ENCODE results near the gene DYNLT2B.
"Not testable (repeated sequence)": the region's sequence is repeated elsewhere in the genome, so short reads cannot be mapped to it uniquely, and the experiment has no call there.

DYNLT2B gene

DNA sequence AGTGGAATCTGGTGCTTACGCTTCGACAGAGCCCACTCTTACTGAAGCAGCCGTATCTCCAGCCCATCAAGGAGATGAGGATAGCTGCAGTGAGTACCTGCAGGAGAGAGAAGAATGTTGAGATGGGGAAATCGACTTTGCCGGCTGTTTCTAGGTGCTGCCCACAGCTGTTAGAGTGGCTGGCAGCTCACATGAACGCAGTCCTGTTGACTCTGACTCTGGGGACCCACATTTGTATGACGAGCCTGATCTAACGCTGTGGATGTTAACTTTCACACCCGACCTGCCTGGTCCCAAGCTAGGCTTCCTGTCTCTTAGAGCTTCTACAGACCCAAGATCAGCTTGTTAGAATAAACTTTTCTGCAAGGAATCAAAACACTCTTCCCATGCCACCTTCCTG lies 8.9 kb upstream of the DYNLT2B start:
- DNase-seq (ENCODE audit: low spot score) = no peak

DNA sequence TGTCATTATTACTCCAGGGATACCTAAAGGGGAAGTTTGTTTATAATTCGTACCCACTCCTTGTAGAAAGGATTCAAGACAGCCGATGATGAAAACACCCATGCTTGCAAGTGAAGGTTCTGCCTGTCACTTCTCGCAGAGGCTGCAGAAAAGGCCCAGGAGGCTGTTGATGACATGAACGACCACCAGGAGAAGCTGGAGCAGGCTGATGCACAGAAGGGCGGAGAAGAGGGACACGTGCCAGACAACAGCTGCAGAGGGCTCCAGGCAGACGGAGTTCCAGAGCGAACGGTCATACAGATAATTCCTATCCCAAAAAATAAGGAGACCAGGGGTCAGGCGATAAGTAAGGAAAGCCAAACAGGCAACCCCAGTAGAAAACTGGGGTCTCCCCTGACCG lies 5.7 kb upstream of the DYNLT2B start:
- peak; percentile 66 for DNase-seq (ENCODE audit: low spot score)

DNA sequence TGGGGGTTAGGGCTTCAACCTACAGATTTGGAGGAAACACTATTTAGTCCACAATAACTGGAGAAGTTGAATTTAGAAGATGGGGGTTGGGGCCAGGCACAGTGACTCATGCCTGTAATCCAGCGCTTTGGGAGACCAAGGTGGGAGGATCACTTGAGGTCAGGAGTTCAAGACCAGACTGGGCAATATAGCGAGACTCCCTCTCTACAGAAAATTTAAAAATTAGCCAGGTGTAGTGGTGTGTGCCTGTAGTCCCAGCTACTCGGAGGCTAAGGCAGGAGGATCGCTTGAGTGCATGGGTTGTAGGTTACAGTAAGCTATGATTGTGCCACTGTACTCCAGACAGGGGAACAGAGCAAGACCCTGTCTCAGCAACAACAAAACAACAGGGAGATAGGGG lies 5.0 kb upstream of the DYNLT2B start:
- no peak for DNase-seq (ENCODE audit: low spot score)

DNA sequence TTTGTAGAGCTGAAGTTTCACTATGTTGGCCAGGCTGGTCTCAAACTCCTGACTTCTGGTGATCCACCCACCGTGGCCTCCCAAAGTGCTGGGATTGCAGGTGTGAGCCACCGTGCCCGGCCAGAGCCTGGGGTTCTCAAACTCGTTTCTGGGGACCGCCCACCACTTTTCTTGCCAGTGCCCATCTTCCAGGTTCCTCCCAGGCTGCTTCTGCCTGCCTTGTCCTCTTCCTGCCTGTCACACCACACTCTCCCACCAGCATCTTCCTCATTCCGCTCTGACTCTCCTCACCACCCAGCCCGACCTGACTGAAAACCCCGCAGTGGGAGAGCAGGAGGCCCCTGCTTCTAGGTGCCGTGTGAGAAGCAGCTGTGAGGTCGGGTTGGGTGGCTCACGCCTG lies 3.1 kb upstream of the DYNLT2B start:
- DNase-seq (ENCODE audit: low spot score) = no peak

DNA sequence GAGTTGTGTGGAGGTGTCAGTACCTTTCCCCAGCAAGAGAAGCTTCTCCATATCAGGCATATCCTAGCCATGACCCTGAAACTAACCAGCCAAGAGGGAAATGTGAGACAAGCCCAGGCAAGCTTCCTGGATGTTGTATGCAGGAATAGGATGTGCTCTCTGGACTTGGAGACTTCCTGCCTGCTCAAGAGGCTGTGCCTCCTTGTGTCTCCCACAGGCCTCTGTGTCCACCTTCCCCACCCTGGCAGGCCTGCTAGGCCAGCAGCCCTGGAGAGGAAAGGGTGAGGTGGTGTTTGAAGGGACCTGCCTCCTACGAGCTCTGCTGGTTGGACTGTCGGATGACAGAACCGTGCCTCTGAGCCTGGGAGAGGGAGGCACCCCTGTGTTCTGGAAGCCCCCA lies 2.1 kb upstream of the DYNLT2B start:
- peak; percentile 63 for DNase-seq (ENCODE audit: low spot score)

DNA sequence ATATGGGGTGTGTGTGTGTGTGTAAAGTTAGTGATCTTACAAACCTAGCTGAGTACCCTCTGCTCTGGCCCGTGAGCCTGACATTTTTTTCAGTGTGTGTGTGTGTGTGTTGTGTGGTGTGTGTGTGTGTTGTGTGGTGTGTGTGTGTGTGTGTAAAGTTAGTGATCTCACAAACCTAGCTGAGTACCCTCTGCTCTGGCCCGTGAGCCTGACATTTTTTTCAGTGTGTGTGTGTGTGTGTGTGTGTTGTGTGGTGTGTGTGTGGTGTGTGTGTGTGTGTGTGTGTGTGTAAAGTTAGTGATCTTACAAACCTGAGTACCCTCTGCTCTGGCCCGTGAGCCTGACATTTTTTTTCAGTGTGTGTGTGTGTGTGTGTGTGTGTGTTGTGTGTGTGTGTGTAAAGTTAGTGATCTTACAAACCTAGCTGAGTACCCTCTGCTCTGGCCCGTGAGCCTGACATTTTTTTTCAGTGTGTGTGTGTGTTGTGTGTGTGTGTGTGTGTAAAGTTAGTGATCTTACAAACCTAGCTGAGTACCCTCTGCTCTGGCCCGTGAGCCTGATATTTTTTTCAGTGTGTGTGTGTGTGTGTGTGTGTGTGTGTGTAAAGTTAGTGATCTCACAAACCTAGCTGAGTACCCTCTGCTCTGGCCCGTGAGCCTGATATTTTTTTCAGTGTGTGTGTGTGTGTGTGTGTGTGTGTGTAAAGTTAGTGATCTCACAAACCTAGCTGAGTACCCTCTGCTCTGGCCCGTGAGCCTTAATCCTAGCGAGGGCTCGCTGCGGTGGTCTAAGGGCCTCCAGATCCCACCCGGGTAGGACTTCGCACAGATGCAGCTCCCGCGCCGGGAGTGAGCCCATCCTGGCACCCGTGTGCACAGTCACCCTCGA lies 997 bp downstream of the DYNLT2B start:
- not testable (repeated sequence) for DNase-seq (ENCODE audit: low spot score)

DNA sequence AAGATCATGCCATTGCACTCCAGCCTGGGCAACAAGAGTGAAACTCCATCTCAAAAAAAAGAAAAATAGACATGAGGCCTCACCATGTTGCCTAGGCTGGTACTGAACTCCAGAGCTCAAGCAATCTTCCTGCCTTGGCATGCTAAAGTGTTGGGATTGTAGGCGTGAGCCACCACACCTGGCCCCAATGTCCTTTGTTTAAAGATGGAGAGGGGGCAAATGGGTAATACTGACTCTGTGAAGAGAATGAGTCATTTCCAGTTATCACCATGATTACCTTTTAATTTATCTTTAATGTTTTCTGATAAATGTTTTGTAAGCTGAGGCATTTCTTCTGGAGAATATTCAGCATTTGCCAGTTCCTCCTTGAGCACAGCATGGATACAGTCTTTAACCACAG lies 2.2 kb downstream of the DYNLT2B start:
- DNase-seq (ENCODE audit: low spot score) = no peak

DNA sequence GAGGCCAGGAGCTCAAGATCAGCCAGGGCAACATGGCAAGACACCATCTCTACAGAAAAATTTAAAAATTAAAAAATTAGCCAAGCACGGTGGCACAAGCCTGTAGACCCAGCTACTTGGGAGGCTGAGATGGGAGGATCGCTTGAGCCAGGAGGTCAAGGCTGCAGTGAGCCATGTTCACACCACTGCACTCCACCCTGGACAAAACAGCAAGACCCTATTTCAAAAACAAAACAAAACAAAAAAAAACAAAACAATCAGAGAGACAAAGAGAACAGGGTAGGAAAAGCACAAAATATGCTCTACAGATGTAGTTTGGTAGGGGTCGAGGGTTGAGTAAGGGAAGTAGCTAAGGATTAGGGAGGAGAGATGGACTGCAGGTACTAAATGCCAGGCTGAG lies 3.4 kb downstream of the DYNLT2B start:
- no peak for DNase-seq (ENCODE audit: low spot score)

DNA sequence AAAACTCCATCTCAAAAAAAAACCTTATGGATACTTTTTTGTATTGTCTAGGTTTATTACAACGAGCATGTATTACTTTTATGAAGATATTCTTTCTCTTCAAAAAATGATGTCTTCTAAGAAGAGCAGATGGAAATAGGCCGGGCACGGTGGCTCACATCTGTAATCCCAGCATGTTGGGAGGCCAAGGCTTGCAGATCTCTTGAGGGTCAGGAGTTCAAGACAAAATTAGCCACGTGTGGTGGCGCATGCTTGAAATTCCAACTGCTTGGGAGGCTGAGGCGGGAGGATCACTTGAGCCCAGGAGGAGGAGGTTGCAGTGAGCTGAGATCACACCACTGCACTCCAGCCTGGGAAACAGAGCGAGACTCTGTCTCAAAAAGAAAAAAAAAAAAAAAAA lies 4.0 kb downstream of the DYNLT2B start:
- not testable (repeated sequence) for DNase-seq (ENCODE audit: low spot score)

DNA sequence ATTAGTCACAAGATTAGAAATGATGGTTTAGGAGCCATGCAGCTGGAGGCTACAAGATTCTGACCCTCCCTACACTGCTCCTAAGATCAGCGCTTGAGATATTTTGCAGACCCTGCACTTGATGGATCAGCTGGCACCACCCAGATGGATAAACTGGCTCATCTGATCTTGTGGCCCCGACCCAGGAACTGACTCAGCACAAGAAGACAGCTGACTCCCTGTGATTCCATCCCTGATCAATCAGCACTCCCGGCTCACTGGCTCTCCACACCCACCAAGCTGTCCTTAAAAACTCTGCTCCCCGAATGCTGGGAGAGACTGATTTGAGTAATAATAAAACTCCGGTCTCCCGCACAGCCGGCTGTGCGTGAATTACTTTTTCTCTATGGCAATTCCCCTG lies 15.1 kb downstream of the DYNLT2B start:
- not testable (repeated sequence) for DNase-seq (ENCODE audit: low spot score)

DNA sequence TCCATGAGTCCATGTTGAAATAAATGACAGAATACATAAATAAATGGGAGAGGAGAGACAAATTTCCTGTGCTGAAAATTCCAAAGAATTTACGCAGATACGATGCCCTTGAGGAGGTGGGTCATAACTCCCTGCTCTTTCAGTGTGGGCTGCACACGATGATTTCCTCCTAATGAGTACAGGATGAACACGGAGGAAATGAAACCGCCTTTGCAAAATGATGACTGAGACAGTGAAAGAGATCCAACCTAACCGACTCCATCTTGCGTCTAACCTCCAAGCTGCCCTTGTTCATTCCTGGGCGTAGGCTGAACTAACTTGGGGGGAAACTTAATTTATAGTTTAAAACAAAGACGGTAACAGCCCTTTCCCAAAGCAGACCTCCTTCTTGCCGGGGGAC lies 15.5 kb downstream of the DYNLT2B start:
- not testable (repeated sequence) for DNase-seq (ENCODE audit: low spot score)

DNA sequence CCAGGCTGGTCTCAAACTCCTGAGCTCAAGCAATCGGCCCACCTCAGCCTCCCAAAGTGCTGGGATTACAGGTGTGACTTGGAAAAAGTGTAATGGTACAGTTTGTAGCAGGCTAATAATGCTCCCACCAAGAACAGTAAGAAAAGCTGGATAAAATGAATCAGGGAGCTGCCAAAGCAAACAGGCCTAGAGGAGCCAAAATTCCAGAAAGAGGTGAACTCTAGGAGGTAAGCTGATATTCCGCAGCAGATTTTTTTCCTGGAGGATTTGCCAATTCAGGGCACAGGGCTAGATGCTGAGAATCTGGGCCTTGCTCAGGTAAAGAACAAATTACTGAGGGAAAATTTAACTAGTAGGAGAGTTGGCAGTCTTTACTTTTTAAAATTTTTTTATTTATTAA lies 19.5 kb downstream of the DYNLT2B start:
- DNase-seq (ENCODE audit: low spot score) = no peak

DNA sequence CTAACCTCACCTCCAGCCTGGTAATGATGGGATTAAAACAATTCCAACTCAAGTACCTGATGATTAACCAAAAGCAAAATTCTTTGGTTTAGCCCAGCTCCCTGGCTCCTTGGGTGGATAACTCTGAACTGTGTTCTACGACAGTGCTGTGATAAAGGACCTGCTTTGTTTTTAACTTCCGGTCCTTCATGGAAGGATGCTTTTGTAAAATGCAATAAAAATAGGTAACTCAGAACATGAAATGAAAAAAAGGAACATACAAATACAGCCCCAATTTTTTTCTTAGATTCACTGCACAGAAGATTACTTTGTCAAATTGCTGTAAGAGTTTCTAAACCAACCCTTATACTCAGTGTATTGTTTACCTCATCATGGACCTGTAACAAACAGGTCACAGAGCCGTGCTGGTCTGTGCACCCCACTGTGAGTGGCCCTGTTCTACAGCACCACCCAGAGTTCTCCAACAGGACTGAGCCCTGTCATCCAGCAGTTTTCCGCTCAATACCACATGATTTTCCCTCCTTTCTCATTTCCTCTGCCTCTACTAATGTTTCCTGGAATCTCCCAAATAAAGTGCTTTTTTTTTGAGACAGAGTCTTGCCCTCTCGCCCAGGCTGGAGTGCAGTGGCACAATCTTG lies 25.6 kb downstream of the DYNLT2B start:
- DNase-seq (ENCODE audit: low spot score) = no peak

DNA sequence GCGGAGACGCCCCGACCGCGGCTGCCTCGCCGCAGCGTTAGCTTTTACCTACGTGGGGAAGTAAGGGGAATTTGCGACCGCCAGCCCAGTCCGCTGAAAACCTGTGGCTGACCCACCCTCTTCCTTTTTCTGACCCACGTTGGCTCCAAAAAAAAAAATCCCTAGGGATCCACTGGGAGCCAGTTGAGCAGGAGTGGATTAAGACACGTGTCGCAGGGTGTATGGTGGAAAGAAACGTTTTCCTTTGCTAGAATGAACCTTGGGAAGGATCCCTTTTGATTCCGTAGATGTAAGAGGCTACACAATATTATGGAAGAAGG lies 29.9 kb downstream of the DYNLT2B start:
- no peak for DNase-seq (ENCODE audit: low spot score)

DNA sequence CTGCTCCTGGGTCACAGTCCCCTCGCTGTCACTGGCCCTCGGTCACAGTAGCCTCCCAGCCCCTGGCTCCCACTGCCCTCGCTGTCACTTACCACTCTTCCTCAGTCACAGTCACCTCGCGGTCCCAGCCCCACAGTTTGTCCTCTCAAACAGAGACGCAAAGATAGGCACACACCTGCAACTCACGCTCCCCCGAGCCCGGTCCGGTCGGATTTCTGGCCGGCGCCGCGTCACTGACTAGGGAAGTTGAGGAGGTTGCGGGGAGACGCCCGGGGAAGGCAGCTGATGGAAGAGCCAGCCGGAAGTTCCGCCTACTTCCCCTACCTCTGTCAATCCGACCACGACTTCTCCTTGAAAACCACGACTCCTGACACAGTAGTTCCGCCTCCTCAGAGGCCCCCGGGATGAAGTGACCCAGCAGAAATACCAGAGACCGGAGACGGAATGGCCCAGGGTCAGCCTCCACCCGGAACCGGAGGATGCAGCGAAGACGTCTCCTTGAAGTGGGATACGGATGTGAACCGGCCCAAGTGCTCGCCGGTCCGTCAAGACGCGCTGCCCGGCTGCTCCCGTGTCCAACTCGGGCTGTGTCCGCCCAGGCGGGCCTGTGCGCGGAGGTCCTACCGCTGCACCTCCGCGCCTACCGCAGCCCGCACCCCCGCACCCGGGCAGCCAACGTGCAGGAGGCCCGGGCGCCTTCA lies 30.4 kb downstream of the DYNLT2B start, which contains the start of gene PCYT1A:
Gene PCYT1A (minus strand): TSS at position 287 of the 701 bp plus-strand sequence. CDS start 17,195 bp downstream, outside the sequence.
- peak; percentile 97 for DNase-seq (ENCODE audit: low spot score)

DNA sequence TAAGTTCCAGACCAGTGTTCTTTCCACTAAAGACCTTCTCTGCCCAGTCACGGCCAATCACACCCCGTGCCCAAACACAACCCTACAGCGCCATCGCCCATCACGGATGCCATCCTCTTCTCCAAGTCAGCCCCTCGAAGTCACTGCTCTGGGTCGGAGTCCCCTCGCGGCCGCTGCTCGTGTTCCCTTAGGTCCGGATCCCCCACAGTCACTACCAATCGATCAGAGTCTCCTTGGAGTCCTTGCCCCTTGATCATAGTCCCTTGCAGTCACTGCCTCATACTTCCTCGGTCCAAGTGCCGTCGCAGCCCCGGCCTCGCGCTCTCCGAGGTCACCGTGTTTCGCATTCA lies 31.0 kb downstream of the DYNLT2B start:
- peak; percentile 58 for DNase-seq (ENCODE audit: low spot score)

DNA sequence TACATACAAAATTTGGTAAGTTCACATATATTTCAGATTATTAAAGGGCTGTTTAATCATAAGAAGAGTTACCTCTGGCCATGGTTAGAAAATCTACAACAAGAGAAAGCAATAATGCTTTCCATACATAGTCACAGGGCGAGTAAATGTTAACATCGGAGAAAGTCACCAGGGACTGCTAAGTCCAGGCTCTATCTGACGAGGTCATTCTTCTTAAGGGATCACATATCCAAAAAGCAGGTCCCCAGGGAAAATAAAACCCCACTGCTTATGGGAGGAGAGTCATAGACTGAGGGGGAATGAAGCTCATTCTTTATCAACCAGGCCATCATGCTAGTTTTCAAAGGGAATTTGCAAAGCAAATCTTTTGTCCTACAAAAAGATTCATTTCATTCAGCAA lies 33.6 kb downstream of the DYNLT2B start:
- peak; percentile 37 for DNase-seq (ENCODE audit: low spot score)

DNA sequence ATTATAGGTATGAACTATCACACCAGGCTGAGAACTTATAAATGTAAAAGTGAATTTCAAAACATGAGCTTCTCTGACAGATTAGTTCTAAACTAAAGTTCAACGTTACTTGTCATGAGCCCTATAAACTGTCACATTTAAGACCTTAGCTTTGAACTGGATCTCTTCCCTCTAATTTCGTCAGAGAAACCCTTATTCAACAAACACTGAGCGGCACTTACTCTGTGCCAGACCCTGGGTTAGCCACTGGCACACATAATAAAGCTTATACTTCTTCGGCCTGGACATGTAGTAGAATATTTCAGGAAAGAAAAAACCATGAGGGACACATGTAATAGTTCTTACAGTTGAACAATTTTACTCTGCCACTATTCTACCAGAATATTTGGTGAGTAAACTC lies 36.1 kb downstream of the DYNLT2B start:
- DNase-seq (ENCODE audit: low spot score) = no peak

DNA sequence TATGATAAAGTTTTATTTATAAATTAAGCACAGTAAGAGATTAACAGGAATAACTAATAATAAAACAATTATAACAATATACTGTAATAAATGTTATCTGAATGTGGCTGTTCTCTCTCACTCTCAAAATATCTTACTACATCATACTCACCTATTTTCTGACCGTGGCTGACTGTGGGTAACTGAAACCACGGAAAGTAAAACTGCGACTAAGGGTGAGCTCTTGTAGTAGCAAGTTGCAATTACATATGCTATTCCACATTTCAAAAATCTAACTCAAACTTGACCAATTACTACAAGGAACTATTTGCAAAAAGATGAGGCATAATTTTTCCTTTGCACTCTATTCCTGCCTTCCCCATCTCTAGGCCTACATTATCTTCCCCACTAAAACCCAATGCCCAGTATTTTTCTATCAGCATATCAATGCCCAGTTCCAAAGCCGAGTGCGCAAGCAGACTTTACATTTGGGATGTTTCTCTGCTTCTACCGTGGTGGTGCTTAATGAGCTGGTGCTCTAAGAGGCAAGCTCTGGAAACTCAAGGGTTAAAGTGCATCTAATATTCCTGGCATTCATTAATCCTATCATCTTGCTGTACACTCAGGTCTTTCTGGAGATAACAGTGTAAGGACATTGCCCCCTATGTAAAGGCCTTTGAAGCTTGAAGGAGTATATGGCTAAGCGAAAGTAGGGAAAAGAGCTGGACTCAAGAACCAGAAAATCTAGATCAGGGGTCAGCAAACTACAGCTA lies 37.2 kb downstream of the DYNLT2B start:
- DNase-seq (ENCODE audit: low spot score) = no peak

DNA sequence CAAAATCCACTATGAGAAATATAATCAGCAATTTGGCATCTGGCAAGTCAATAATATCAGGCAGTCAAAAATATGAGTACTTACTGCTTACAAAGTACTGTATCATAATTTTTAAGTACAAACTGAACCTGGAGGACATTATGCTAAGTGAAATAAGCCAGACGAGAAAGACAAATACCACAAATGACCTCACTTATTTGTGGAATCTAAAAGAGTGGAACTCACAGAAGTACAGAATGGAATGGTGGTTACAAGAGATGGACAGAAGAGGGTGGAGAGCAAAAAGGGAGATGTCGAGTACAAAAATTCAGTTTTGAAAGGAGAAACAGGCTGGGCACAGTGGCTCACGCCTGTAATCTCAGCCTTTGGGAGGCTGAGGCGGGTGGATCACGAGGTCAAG lies 42.9 kb downstream of the DYNLT2B start:
- DNase-seq (ENCODE audit: low spot score) = no peak

DNA sequence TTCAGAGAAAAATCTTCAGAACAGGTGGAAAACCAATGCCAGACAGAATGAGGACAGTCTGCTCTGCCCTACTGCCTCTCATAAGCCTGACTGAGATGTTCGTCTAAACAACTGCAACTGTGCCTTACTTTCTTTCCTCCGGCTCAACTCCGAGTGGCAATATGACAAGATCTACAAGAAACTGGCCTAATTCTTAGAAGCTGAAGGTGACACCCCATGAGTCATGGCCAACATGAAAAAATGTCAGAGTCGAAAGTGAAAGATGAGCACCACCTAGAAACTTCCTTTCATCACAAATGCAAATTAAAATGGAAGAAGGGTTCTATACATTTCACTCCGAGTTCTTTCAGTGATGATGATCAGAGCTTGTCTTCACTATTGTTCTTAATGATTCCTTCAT lies 43.5 kb downstream of the DYNLT2B start:
- DNase-seq (ENCODE audit: low spot score) = no peak

DNA sequence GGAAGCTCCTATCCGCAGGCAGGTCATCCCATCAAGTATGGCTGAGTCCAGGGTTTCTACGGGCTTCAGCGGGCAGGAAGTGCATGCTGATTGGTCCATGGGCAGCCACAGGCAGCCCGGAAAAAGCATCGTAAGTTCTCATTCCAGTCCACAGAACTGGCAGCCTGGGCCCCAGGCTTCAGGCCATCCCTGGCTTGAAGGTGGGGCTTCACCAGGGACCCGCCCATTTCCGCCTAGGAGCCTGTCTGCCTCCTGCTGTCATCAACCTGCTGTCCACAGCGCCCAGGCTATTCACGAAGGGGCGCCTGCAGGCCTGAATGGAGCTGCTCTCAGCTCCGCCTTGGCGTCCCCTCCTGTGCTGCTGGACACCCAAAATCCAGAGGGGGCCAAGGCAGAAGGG lies 44.4 kb downstream of the DYNLT2B start:
- DNase-seq (ENCODE audit: low spot score) = no peak
